Measurements from ENCODE around the gene DOK7.

DNA sequence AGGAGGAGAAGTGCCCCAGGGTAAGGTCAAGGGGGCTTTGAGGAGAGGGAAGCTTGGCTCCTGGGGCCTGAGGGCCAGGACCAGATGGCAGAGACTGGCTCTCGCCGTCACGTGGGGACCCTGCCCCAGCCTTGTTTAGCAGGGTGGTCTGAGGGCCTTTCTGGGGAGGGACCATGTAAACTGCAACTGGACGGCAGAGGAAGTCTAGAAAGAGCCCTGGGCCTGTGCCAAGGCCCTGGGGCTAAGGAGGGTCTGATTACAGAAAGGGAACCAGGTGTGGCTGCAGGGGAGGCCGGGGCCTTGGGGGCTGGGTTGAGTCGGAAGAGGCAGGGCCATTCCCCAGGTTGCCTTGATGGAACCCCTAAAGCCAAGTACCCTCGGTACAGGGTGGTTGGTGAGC is 23.1 kb upstream of the DOK7 start:
- TF ChIP-seq CTCF (IDR thresholded peaks at IDR 0.05; ENCODE audit: poor library complexity): no peak
- TF ChIP-seq EZH2 (IDR thresholded peaks at IDR 0.05; ENCODE audit: borderline replicate concordance): no peak
- no peak for TF ChIP-seq EZH2phosphoT487 (IDR thresholded peaks at IDR 0.05; ENCODE audit: low read depth, severe bottlenecking, unreplicated experiment)

All from hepatocyte (in vitro differentiated cells).